GM21576 (cell line): ENCODE measurements around the gene TSGA10.
"Not testable (repeated sequence)": the region's sequence is repeated elsewhere in the genome, so short reads cannot be mapped to it uniquely, and the experiment has no call there.

Experiments used
- ATAC-seq: cut with Tn5 transposase; IDR thresholded peaks from one replicate; pipeline ENCODE4 v1.9.1; 2021; ENCODE audit warnings: mild to moderate bottlenecking, moderate library complexity; ENCODE audit not compliant: unreplicated experiment

Gene TSGA10

GRCh38 chr2:99084256-99084655 lies 70.5 kb downstream of the TSGA10 start:
- no peak for ATAC-seq

GRCh38 chr2:99081891-99082290 lies 72.9 kb downstream of the TSGA10 start:
- ATAC-seq = no peak

DNA sequence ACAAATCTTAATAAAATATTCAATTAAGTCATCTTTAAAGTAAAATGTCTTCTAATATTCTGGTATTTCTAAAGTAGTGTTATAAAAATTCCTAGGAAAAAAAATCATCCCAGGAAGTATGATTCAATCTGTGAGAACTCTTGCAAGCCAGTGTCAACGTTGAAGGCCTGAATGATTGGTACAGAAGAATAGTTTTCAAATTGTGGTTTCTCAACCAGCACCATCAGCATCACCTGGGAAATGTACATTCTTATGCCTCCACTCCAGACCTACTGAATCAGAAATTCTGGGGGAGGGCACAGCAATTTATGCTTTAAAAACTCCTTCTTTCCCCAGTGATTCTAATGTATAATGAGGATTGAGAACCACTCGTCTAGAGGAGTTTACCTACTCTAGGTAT lies 75.5 kb downstream of the TSGA10 start:
- ATAC-seq = no peak

GRCh38 chr2:99072551-99072950 lies 82.2 kb downstream of the TSGA10 start:
- no peak for ATAC-seq

DNA sequence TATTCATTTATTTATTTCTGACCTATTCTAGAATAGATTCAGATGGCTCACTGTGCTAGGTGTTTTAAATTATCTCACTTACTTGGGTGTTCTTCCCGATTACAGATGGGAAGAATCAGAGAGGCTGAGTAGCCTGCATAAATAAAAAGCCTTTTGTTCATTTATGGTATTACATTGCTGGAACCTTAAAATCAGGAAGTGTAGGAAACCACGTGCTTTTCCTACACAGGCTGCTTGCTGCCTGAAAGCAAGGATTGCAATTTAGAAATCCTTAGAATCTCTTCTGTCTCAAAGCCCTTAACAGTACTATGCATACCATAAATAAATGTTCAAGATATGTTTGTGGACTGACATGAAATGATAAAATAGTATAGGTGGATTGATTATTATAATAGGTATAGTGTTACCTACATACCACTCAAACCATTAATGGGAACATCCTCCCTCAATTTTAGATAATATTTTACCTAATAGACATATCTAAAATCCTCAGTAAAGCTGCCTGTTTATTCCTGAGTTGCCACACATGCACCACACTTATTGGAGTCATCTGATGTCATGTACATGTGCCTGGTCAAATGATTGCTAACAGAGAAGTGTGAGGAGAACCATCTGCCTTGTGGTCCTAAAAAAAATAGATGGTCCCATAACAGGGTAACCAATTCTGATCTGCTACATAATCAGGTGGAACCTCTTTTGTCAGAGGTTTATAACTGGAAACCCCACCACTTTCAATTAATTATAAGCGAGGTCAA lies 86.7 kb downstream of the TSGA10 start:
- no peak for ATAC-seq

DNA sequence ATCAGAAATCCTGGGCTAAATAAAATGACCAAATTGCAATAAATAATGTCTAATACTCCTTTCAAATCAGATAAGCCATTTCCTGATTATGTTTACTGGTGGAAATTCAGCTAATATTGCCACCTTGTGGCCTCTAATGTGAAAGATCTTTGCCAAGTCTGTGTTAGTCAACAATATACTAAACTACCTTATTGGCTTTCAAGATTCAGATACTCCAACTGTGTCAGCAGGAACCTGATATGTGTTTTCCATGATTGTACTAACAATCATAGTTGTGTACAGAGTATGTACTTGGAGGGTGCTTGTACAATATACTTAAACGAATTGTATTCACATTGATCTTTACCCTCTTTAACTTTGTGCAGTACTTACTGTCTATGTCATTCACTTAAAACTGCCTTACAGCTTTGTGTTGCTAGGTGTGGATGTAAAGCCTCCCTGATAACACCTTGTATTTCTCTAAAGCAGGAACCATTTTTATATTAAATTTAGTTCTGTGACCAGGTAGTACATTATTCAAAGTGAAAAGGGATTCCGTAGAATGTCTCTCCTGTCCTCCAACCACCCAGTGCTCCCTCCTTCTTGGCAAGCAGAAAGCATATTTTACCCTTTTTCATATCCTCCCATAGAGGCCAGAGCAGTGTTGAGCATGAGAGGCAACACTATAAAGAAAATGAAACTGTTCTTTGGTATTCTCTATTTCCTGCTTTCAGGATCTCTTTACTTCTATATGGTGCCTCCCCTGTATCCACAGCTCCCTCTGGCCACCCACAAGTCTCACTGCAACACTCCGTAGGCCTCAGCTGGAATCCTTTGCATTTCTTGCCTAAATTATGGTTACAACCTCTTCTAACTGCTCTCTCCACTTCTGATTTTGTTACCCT lies 88.4 kb downstream of the TSGA10 start:
- peak; percentile 94 for ATAC-seq

DNA sequence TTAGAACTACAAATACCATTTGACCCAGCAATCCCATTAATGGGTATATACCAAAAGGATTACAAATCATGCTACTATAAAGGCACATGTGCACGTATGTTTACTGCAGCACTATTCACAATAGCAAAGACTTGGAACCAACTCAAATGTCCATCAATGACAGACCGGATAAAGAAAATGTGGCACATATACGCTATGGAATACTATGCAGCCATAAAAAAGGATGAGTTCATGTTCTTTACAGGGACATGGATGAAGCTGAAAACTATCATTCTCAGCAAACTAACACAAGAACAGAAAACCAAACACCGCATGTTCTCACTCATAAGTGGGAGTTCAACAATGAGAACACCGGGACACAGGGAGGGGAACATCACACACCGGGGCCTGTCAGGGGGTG lies 105.6 kb downstream of the TSGA10 start:
- not testable (repeated sequence) for ATAC-seq

DNA sequence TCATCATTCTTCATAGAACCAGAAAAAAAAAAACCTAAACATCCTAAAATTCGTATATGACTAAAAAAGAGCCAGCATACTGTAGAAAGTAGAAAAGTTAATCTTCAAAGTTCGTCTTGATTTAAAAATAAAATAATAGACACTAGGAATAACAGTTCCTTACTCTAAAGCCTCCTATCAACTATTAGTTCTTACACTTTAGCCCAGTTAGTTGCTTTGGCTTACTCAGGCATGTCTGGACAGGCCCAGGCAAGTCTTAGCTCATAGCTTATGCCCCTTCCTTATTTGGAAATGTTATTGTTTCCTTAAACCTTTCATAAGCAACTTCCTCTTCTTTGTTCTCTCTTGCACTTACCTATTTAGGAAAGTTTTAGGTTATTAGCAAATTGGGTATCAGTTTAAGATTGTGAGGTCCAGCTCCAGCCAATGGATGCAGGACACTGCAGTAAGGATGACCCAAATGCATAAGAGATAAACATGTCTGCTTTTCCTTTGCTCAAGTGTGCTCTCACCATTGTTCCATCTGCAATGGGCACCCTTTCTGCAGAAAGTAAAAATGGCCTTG lies 113.9 kb downstream of the TSGA10 start:
- not testable (repeated sequence) for ATAC-seq

DNA sequence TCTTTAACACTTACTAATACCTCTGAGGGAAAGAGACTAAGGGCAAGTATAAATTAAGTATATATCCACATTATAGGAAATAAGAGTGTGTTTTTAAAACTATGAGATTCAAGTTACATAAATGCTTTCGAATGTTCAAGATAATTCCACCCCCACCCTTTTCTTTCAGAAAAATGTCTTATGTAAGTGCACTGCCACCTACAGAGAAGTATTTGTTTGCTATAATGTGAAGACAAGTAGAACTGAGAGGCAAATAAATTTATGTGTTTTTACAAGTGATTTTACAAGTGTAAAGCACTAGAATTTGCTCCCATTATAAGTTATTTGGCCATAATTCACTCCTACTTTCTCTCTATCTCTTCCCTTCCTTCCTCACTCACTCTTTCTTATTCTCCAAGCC lies 118.8 kb downstream of the TSGA10 start:
- no peak for ATAC-seq

GRCh38 chr2:99032786-99033185 lies 122.0 kb downstream of the TSGA10 start:
- ATAC-seq = no peak

DNA sequence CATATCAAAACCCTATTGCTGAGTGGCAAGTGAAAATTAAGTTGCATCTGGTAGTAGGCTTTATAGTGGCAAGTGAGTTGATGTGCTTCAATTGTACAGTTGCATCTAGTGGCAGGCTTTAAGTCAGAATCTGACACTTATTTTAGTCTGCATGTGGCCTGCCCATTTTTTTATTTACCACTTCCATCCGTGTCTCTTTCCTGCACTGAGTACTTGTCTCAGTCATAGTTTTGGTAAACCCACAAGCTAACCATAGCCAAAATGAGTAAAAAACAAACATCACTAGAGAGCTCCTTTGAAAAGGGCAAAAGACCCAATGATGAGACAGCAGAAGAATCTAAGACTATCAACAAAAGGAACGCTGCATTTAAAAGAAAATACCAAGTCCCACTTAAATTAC lies 122.7 kb downstream of the TSGA10 start:
- ATAC-seq = no peak

DNA sequence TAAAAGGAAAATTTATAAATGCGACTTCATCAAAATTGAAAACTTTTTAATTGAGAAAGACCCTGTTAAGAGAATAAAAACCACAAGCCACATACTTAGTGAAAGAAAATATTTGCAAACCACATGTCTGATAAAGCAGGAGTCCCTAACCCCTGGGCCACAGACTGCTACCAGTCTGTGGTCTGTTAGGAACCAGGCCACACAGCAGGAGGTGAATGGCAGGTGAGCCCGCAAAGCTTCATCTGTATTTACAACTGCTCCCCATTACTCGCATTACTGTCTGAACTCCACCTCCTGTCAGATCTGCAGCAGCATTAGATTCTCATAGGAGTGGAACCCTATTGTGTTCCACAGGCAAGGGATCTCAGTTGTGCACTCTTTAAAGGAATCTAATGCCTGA lies 123.3 kb downstream of the TSGA10 start:
- ATAC-seq = no peak

DNA sequence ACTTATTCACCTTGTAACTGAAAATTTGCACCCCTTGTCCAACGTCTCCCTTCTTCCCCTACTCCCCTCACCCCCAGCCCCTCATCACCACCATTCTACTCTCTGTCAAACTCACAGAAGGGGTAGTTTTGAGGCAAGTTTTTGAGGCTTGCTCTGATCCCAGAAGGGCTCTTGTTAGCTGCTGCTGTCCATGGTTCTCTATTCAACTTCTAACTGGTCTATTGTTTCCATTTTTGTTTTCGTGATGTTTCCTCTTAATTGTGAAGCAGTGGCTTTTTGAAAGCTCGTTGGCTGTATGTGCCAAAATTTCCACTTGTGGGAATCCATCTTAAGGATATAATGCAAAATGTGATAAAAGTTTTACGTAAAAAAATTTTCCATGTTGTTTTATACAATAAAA lies 126.2 kb downstream of the TSGA10 start:
- no peak for ATAC-seq

DNA sequence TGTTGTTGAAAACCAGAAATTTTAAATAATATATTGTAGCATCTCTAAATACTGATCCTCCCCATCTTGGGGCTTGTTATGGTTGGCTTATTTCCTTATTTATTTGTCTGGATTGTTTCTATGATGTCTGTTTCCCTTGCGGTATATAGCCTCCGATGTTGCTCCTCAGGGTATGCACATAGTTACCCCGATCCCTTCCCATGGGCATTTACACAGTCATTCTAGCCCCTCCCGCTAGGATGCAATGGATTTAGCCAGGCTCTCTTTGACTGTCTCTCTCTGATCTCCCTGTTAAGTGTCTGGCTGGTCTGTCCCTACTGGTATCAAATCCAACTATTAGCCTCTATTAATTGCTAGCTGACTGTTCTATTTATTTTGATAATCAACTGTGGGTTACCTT lies 126.9 kb downstream of the TSGA10 start:
- no peak for ATAC-seq

DNA sequence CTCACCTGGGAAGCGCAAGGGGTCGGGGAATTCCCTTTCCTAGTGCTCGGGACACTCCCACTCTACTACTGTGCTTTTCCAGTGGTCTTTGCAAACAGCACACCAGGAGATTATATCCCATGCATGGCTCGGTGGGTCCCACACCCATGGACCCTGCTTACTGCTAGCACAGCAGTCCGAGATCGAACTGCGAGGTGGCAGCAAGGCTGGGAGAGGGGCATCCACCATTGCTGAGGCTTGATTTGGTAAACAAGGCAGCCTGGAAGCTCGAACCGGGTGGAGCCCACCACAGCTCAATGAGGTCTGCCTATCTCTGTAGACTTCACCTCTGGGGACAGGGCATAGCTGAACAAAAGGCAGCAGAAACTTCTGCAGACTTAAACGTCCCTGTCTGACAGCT lies 154.0 kb downstream of the TSGA10 start:
- ATAC-seq = no peak

- not testable (repeated sequence) for ATAC-seq
Measured at GRCh38 chr2:98988695-98989094, 166.0 kb downstream of the TSGA10 start.

DNA sequence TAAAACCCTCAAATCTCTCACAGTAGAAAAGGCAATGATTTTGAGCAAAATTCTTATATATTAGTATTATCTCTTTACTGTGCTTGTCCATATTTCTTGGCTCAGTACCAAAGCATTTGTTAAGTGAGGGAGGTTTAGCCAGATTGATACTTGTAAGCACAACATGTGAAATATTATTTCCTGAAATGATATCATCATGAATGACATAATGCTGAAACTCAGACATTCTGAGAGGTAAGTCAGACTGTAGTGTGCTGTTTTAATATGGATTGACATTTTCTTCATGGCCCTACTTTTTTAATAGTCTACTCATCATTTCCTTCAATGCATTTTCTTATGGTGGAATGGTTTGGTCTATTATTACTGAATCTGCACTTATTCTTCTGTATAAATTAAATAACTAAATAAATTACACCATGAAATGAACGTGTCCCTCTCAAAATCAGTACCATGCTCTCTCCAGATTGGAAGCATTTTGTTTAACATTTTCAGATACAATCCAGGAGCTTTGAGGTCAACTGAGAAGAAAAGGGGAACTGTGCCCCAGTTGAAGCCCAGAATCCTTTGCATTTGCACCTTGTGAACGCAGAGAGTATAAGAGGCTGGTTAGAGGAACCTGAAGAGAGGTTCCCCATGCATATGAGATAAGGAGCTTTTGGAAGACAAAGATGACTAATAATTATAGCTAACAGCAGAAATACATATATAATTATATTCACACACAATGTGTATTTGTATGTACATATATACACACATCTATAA lies 168.7 kb downstream of the TSGA10 start:
- no peak for ATAC-seq

DNA sequence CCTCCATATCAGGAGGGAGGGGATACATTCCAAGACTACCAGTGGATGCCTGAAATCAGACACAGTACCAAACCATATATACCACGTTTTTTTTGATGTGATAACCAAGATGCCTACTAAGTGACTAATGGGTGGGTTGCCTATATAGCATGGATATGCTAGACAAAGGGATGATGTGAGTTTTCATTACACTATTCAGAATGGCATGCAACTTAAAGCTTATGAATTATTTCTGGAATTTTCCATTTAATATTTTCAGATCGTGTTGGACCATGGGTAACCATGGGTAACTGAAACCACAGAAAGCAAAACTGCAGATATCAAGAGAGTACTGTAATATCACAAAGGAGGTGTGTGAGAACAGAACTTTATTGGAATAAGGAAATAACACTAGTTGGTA lies 179.1 kb downstream of the TSGA10 start:
- no peak for ATAC-seq

DNA sequence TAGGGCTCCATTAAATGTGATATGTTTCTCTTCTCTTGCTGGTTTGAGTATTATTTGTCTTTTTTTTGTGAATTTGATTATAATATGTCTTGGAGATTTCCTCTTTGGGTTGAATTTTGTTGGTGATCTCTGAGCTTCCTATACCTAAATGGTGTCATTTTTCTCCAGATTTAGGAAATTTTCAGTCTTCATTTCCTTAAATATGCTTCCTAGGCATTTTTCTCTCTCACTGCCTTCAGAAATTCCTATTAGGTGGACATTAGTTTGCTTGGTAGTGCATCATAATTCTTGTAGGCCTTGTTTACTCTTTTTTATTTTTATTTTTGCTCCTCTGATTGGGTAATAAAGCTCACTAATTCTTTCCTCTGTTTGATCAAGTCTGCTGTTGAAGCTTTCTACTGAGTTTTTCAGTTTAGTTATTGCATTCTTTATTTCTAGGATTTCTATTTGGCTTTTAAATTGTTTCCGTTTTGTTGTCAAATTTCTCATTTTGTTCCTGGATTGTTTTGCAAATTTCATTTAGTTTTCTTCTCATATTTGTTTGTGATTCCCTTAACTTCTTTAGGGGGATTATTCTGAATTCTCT lies 182.1 kb downstream of the TSGA10 start:
- ATAC-seq = no peak

DNA sequence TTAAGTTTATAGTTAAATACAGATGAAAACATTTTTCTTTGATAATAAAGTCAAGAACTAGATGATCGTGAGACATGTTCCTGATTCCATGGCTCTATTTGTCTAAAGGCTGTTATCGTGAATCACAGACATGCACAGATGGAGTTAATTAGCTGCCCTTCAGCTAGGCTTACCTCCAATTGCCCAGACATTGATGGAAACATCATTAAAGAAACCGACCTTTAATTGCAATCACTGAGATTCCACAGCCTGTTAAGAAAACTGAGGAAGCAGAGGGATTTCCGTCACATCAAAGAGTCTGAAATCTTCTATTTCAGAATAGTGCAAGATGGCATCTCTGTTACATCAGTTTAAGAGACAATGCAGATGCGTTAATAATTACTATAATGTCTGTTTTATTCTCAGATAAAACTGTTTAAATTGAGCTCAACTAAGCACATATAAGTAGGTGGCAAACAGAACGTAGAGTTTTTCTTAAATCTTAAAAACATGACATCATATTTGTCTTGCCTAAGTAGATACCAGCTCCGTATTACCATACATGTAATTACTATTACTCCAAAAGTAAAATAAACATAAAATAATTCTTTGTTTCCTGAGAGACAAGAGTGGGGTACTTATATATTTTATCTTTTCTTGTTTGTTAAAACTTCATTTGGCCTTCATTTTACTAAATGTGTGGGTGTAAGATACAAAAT lies 194.8 kb downstream of the TSGA10 start:
- no peak for ATAC-seq
